Breast epithelium (tissue), 3 donors: ENCODE data around the gene SCAI.

Experiments used
- POLR2A ChIP-seq: fragments of 450-650 bp; IDR thresholded peaks from one replicate; pipeline ENCODE4 v1.6.1; 2016; ENCODE audit warnings: antibody characterized with exemption, mild to moderate bottlenecking, moderate library complexity
- TF ChIP-seq, protein P1 (sequence below), 3 donors: fragments of 450-650 bp; IDR thresholded peaks; one replicate each; pipeline ENCODE4 v1.5.1; 2016 to 2017; ENCODE audit warnings: antibody characterized with exemption in 3 of 3, mild to moderate bottlenecking in 3 of 3, moderate library complexity in 3 of 3

DNA sequence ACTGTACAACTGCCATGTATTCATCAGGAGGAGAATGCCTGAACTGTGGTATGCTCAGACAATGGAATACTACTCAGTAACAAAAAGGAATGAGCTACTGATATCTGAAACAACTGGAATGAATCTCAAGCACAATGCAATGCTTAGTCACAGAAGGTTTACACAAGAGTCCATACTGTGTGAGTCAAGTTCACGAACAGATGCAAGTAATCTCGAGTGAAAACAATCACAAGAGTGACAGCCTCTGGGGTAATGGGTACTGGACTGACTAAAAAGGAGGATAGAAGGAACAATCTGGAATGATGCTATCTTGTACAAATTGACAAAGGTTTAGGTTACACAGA, 182.9 kb downstream of the SCAI start:
- TF ChIP-seq, protein P1, sequence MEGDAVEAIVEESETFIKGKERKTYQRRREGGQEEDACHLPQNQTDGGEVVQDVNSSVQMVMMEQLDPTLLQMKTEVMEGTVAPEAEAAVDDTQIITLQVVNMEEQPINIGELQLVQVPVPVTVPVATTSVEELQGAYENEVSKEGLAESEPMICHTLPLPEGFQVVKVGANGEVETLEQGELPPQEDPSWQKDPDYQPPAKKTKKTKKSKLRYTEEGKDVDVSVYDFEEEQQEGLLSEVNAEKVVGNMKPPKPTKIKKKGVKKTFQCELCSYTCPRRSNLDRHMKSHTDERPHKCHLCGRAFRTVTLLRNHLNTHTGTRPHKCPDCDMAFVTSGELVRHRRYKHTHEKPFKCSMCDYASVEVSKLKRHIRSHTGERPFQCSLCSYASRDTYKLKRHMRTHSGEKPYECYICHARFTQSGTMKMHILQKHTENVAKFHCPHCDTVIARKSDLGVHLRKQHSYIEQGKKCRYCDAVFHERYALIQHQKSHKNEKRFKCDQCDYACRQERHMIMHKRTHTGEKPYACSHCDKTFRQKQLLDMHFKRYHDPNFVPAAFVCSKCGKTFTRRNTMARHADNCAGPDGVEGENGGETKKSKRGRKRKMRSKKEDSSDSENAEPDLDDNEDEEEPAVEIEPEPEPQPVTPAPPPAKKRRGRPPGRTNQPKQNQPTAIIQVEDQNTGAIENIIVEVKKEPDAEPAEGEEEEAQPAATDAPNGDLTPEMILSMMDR (IDR thresholded peaks at IDR 0.05): no peak
- no peak for TF ChIP-seq POLR2A
